HG02798 (cell line): Measurements from ENCODE around the gene CNN1.

ENCODE experiments used
- ATAC-seq: cut with Tn5 transposase; IDR thresholded peaks from one replicate; pipeline ENCODE4 v1.9.1; 2021; ENCODE audit warnings: mild to moderate bottlenecking; ENCODE audit not compliant: unreplicated experiment, poor library complexity

Gene CNN1

GRCh38 chr19:11538232-11539036 lies at the start of gene CNN1:
Gene CNN1, plus strand, starts transcription at chr19:11538851. Its CDS starts 77 bp downstream, at chr19:11538928.
- ATAC-seq = no peak

- ATAC-seq = no peak
Observed at GRCh38 chr19:11489378-11489777, 49.3 kb upstream of the CNN1 start.

- no peak for ATAC-seq
Observed at GRCh38 chr19:11494634-11495285, 43.9 kb upstream of the CNN1 start.

GRCh38 chr19:11495481-11495880 lies 43.2 kb upstream of the CNN1 start:
- no peak for ATAC-seq

- ATAC-seq = no peak
Observed at GRCh38 chr19:11495885-11496284, 42.8 kb upstream of the CNN1 start.

GRCh38 chr19:11496391-11497163 lies 42.1 kb upstream of the CNN1 start:
- ATAC-seq = no peak

GRCh38 chr19:11499220-11499726 lies 39.4 kb upstream of the CNN1 start:
- no peak for ATAC-seq

- no peak for ATAC-seq
Observed at GRCh38 chr19:11499890-11500420, 38.7 kb upstream of the CNN1 start.

GRCh38 chr19:11504502-11505031 lies 34.1 kb upstream of the CNN1 start:
- no peak for ATAC-seq

GRCh38 chr19:11505032-11505503 lies 33.6 kb upstream of the CNN1 start:
- ATAC-seq = peak; percentile 89

- ATAC-seq = peak; percentile 59
Observed at GRCh38 chr19:11505504-11506100, 33.0 kb upstream of the CNN1 start, which contains the start of gene ZNF653. Gene ZNF653, minus strand, starts transcription at chr19:11505839. Its CDS starts 53 bp downstream, at chr19:11505786.

GRCh38 chr19:11506101-11506555 lies 32.5 kb upstream of the CNN1 start:
- ATAC-seq = peak; percentile 30

GRCh38 chr19:11506967-11507366 lies 31.7 kb upstream of the CNN1 start:
- ATAC-seq = no peak

- ATAC-seq = no peak
Observed at GRCh38 chr19:11507370-11508078, 31.1 kb upstream of the CNN1 start.

- no peak for ATAC-seq
Observed at GRCh38 chr19:11510444-11510843, 28.2 kb upstream of the CNN1 start.

GRCh38 chr19:11513946-11514345 lies 24.7 kb upstream of the CNN1 start:
- ATAC-seq = no peak

GRCh38 chr19:11519138-11519537 lies 19.5 kb upstream of the CNN1 start:
- ATAC-seq = no peak

- ATAC-seq = peak; percentile 97
Observed at GRCh38 chr19:11528551-11529341, 9.9 kb upstream of the CNN1 start, which contains the start of gene ECSIT. Gene ECSIT, minus strand, starts transcription at chr19:11529134. Its CDS starts 9,964 bp downstream, at chr19:11519170.
